ENCODE results near the gene NTN1.

GRCh38 chr17:9139695-9140094 lies 118.4 kb downstream of the NTN1 start:
- no peak for TF ChIP-seq POLR2AphosphoS5 (IDR thresholded peaks at IDR 0.05; ENCODE audit: insufficient read depth in 1 of 2, low read depth in 1 of 2)
- no peak for TF ChIP-seq CTCF (IDR thresholded peaks at IDR 0.05)
- TF ChIP-seq POLR2A (IDR thresholded peaks at IDR 0.05) = no peak
